HG03460 (cell line): ENCODE measurements around the gene LMAN2.

ENCODE experiments used
- ATAC-seq: cut with Tn5 transposase; IDR thresholded peaks from one replicate; pipeline ENCODE4 v1.9.1; 2021; ENCODE audit not compliant: unreplicated experiment

The LMAN2 gene

GRCh38 chr5:177290816-177291596, 60.5 kb downstream of the LMAN2 start:
- no peak for ATAC-seq

GRCh38 chr5:177288191-177288590, 63.3 kb downstream of the LMAN2 start:
- ATAC-seq: no peak
